HG03175 (cell line): ENCODE results near the gene AP3B1.
A peak's percentile ranks its signal among the peaks of the same experiment; 100 is the strongest.

Experiments used
- ATAC-seq: cut with Tn5 transposase; IDR thresholded peaks from one replicate; pipeline ENCODE4 v1.9.1; 2021; ENCODE audit warnings: mild to moderate bottlenecking, moderate library complexity; ENCODE audit not compliant: unreplicated experiment

AP3B1 gene, protein sequence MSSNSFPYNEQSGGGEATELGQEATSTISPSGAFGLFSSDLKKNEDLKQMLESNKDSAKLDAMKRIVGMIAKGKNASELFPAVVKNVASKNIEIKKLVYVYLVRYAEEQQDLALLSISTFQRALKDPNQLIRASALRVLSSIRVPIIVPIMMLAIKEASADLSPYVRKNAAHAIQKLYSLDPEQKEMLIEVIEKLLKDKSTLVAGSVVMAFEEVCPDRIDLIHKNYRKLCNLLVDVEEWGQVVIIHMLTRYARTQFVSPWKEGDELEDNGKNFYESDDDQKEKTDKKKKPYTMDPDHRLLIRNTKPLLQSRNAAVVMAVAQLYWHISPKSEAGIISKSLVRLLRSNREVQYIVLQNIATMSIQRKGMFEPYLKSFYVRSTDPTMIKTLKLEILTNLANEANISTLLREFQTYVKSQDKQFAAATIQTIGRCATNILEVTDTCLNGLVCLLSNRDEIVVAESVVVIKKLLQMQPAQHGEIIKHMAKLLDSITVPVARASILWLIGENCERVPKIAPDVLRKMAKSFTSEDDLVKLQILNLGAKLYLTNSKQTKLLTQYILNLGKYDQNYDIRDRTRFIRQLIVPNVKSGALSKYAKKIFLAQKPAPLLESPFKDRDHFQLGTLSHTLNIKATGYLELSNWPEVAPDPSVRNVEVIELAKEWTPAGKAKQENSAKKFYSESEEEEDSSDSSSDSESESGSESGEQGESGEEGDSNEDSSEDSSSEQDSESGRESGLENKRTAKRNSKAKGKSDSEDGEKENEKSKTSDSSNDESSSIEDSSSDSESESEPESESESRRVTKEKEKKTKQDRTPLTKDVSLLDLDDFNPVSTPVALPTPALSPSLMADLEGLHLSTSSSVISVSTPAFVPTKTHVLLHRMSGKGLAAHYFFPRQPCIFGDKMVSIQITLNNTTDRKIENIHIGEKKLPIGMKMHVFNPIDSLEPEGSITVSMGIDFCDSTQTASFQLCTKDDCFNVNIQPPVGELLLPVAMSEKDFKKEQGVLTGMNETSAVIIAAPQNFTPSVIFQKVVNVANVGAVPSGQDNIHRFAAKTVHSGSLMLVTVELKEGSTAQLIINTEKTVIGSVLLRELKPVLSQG

DNA sequence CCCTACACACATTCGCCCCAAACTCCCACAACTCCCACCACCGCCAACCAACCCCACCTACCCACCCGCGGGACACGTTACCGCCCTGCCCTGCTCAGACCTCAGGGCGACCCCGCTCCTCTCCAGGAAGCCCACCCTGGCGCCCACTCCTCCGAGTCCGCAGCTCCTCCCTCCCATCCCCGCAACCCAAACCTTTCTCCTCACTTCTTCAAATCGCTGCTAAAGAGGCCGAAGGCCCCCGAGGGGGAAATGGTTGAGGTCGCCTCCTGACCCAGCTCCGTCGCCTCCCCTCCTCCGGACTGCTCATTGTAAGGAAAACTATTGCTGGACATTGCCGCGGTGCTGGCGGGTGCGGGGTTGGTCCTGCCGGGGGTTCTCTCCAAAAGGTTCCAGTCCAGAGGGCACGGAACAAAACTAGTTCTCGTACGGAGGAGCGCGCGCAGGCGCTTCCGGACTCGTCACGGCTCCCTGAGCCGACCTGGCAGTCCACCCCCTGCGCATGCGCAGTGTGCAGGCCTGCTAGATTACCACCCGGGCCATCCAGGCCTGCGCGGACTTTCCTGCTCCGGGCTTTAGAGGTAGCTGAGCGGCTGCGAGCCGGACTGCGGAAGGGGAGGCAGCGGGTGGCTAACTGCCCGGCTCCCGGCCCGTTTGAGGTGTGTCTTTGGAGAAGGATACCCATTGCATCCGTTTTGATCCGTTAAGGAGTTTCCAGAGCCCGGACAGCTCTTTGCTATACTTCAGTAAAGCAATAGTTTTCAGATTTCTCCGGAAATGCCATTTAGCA lies at the start of gene AP3B1:
Gene AP3B1 (minus strand): TSS at position 451 of the 787 bp plus-strand sequence. CDS start 119 bp downstream, at position 332.
- peak; percentile 82 for ATAC-seq

DNA sequence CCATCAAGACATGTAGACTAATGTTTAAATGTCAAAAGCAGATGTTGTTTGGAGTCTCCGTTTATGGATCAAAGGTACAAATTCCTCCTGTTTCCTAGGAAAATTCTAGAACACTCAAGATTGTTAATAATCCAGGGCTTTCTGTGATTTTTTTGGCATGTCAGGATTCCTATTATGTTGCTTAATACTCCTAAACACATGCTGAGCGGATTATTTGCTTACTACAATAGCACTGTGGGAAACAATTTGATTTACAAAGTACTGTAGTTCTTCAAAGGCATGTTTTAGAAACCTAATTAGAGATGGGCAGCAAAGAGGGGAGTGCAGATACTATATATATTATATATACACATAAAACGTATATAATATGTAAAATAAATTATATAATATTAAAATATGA lies 46.9 kb upstream of the AP3B1 start:
- ATAC-seq, result no peak

DNA sequence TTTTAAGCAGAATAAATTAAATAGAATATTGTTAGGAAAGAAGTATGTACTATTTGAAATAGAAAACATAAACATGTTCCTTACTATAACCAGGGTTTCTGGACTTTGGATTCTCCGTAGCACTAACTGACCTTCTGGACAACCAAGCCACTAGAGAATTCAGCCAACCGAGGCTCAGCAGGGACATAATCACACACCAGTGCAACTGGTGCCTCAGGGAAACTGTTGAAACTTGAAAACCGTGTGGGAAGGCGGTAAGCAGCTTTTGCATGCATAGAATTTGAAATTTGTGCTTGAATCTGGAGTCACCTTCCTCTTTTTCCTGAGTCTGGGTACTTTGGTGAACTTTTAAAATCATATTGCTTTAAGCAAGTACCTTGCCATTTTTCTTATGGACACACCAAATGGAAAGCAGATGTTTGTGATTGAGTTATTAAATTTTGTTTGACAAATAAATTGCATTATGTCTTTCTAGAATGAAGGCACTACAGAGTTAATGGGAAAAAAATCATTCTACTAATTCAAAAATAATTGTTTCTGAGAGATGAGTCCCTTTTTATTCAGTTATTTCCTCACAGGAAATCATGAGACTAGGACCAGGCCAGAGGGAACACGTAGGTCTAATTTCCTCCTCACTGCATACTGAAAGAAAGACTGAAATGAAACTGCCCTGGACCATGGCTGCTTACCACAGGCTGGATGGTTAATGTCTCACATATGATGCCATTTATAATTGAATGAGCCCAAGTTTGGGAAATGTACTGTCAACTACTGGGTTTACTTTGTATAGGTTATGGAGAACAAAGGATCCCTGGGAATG lies 45.3 kb upstream of the AP3B1 start:
- no peak for ATAC-seq

DNA sequence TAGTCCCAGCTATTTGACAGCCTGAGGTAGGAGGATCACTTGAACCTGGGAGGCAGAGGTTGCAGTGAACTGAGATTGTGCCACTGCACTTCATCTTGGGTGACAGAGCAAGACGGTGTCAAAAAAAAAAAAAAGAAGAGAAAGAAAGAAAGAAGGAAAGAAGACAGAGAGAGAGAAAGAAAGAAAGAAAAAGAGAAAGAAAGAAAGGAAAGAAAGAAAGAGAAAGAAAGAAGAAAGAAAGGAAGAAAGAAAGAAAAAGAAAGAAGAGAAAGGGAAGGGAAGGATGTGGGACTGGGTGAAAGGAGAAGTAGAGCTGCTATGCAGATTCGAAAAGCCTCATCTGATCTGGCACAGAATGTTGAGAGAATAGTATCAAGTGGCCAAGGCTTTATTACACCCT lies 42.2 kb upstream of the AP3B1 start:
- no peak for ATAC-seq

DNA sequence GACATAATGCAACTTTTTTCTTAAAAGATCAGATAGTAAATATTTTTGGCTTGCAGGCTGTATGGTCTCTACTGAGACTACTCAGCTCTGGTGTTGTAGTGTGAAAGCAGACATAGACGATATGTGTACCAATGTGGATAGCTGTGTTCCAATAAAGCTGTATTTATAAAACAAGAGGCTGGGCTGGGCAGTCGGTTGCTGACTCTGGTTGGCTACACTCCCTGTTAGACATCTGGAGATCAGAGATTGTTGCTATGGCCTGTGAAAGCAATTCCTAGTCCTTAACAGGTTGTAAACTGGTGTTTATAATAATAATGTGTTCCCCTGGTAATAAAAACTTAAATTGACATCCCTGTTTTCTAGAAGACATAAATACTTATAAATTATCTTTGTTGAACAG lies 41.5 kb upstream of the AP3B1 start:
- no peak for ATAC-seq

DNA sequence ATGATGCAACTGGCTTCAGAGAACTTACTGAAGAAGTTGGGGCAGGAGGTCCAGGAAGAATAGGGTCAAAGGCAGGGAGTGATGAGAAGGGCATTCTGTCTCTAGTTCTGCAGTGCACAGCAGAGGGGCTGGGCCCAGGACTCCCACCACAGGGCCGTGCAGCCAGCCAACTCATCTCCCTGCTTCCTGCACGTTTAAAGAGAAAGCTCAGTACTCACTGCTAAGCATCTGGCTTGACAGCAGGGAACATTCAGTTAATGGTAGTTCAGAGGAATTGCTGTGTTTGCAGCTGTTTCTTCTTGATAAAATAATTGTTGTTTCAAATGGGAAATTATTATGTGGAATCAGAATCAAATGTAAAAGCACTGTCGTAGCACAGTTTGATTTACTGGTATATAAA lies 40.3 kb upstream of the AP3B1 start:
- no peak for ATAC-seq

DNA sequence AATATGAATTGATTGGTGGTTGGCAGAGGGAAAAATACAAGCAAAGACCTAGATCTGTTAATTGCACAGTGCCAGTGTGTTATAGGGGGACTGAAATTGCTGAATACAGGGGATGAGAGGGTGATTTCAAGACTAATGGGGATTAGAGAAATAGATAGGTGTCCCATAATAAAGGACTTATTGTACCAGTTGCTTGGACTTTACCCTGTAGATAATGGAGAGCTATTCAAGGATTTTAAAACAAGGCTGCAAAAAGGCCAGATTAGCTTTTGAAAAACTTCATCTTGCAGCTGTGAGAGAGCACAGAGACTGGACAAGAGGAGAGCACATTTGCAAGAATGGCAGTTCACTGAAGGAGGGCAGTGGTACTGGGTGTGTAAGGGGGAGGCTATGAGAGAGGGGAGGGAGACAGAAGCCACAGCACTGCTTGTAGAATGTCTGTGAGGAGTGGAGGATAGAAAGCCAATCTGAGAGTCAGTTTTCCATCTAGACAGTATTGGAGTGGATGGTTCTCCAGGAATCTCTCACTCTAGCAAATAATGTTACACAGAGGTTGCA lies 37.1 kb upstream of the AP3B1 start:
- ATAC-seq, result no peak

DNA sequence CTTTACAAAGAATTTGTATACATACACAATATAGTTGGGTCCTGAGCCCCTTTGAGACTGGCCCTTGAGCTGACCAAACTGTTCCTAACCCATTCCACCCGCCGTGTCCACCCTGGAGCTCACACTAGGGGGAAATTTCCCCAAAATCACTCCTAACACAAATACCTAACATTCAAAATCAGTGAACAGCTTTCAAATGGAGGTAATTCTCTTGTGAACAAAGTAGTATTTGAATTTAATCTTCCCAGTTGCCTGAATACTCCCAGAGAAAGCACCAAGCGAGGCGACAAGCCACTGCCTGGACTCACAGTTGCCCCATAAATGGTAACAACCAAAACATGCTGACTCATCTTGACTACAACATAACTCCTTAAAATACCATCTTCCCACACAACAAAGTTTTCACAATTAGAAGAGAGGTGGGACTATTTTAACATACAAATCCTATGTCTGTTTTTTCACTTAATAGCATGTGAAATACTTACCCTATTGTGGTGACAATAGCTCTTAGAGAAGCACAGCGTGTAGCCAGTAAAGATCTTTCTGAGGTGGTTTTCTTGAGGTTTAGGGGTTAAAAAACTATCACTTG lies 34.2 kb upstream of the AP3B1 start:
- no peak for ATAC-seq

DNA sequence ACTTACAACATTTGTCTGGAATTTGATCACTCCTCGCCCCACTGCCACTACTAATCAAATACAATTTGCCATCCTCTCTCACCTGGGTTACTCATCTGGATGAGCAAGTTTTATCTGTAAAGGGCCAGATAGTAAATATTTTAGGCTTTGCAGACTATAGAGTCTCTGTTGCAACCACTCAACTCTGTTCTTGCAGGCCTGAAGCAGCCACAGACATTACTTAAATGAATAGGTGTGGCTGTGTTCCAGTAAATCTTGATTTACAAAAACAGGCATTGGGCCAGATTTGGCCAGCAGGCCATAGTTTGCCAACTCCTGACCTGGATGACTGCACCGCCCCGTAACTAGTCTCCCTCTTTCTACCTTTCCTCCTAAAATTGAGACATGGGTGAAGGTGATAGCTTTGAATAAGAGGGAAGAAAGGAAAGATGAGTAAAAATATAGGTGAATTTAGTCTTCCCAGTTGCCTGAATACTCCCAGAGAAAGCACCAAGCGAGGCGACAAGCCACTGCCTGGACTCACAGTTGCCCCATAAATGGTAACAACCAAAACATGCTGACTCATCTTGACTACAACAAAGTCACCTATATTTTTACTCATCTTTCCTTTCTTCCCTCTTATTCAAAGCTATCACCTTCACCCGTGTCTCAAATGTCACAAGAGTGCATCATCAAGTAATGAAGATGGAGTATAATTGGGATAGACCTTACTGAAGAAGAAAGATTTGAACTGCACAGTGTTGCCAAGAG lies 33.4 kb upstream of the AP3B1 start:
- no peak for ATAC-seq

DNA sequence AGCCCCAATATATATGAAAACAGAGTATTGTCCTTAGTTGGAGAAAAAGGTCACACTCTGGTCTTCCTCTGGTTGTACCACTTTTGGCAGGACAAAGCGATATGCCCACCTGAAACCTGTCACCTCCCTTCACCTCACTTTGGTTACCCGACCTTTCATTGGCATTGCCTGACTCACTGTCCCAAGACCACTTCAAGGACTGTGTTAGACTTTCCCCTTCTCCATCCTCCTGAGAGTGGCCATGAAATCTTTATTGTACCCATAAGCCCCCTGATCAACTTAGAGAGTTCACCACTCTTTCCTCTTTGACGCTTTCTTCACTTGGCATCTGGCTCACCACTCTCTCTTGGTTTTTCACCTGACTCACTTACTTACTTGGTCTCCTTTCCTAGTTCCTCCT lies 32.4 kb upstream of the AP3B1 start:
- ATAC-seq, result no peak

DNA sequence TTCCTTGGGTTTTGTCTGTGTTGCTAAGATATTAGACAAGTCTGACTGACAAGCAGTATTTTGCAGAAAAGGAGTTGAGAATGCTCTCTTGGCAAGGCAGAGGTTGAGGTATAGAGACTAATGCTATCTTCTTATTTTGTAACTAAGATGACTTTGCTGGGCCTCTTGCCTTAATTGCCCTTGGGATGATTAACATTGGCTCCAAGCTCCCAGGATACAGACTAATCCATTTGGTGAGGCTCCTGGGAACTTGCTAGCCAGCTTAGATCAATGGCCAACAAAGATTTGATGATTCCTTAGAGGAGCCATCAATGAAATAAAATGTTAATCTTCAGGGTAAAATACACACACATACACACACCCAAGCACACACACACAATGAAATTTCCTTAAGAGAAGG lies 28.7 kb upstream of the AP3B1 start:
- ATAC-seq, result no peak

DNA sequence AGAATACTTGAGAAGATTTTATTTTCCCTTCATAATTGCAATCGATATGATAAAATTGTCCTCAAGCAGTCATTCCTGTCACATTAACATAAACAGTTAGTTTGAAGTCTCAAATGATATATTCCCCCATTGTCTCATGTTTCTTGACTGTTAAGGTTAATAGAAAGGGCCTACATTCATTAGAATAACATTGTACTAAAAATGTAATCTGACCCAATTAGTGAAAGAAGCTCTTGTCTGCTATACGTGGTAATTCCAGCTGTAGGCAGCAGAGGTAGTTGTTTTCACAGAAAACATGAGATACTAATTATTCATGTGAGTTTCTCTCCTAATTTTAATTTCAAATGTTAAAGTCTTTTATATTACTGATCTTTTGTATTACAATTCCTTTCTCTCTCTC lies 25.9 kb upstream of the AP3B1 start:
- ATAC-seq, result no peak

DNA sequence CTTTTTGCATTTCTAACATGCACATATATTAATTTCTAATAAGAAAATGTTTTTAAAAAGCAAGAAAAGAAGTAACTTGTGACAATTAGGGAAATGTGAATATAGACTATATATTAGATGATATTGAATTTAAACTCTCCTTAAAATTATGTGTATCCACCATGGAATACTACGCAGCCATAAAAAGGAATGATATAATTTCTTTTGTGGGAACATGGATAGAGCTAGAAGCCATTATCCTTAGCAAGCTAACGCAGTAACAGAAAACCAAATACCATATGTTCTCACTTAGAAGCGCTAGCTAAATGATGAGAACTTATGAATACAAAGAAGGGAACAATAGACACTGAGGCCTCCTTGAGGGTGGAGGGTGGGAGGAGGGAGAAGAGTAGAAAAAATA lies 23.8 kb upstream of the AP3B1 start:
- ATAC-seq, result no peak

DNA sequence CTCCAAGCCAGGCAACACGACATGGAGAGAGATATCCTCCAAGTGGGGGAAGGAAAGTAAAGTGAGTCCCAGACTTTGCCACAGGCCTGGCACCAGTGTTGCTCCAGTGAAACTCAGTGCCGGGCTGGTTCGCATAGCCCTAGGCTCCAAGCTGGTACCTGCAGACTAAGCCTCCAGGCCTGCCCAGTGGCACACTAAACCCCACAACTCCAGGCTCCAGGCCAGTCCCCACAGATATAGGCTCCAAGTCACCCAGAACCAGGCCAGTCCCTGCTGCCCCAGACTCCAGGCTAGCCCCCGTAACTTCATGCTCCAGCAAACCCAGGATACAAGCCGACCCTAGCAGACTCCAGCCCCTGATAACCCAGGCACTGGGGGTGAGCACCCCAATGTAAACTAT lies 23.0 kb upstream of the AP3B1 start:
- no peak for ATAC-seq

DNA sequence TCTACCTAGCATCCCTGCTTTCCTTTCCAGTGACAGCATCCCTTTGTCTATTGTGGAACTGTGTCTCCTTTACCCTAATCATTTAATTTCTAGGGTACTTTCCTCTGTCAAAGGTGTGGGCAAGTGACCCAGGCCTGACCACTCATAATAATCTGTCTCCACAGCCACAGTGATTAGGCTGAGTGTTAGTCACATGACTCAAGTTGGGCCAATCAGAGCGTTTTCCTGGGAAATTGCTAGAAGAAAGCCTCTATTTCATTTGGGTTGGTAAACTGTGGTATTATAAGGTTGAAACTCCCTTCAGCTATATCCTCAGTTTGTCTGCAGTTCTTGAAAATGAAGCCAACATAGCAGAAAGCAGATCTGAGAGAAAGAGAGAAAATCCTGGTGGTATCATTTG lies 14.2 kb upstream of the AP3B1 start:
- ATAC-seq, result no peak

DNA sequence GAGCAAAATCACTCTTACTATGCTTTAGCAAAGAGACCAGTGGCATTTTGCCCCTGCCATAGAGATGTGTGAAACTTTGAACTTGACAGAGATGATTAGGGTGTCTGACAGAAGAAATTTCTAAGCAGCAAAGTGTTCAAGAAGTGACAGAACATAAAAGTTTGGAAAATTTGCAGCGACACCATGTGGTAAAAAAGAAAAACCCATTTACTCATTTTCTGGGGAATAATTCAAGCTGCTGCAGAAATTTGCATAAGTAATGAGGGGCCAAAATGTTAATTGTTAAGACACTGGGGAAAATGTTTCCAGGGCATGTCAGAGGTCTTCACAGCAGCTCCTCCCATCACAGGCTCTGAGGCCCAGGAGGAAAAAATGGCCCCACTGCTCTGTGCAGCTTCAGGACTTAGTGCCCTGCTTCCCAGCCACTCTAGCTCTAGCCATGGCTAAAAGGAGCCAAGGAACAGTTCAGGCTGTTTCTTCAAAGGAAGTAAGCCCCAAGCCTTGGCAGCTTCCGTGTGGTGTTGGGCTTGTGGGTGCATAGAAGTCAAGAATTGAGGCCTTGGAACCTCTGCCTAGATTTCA lies 6.1 kb upstream of the AP3B1 start:
- ATAC-seq, result no peak

DNA sequence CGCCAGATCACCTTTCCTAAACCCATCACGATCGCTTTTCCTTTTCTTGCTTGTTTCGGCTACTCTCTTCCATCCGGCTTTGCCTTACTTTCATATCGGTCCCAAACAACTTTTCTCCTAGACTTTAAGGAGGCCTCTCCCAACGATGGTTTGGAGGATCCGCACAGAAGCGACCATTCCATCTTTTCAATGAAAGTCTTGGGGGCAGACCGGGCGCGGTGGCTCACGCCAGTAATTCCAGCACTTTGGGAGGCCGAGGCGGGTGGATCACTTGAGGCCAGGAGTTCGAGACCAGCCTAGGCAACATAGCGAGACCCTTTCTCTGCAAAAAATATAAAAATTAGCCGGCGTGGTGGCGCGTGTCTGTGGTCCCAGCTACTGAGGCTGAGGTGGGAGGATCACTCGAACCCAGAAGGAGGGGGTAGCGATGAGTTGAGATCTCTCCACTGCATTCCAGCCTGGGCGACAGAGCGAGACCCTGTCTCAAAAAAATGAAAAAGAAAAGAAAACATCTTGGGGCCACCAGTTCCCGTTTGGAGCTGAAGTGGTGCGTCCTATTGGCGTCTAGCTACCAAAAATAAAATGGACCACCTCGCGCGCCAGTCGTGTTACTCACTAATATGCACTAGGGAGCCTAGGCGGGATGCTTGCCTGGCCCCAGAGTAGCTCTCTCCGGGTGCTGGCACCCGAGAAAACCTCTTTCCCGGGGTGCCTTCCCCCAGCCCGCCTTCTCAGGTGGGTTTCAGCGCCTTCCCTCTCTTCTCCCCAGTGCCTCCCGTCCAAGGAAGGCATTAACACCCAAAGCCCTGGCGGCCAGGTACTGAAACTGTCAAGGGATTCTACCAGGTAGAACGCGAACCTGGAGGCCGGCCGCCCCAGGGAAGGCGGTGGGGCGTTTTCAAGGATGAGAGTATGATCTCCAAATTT lies 800 bp upstream of the AP3B1 start:
- peak; percentile 42 for ATAC-seq
